Endothelial cell of umbilical vein (primary cell): ENCODE results near the gene PFKP. TPM values are rescaled to one million over a fixed set of nuclear protein-coding genes. Genes with fewer than 3 reads are reported as not detected.

ENCODE experiments used
- BruUV-seq: library from RNA; stranded (reverse); fragments of 400-500 nt; replicated peaks from 2 replicates; lab custom pipeline; 2021; lab: Mats Ljungman, UMichigan
- CTCF ChIA-PET: fragments of 300-600, 350-600 bp; sonication (Branson Sonifier 250); formaldehyde crosslinking; loops from one replicate; lab custom pipeline; 2021; ENCODE audit warnings: antibody characterized with exemption, inconsistent platforms; lab: Charles Lee
- POLR2A ChIA-PET: fragments of 300-600, 350-600 bp; sonication (Branson Sonifier 250); formaldehyde crosslinking; loops from one replicate; lab custom pipeline; 2021; ENCODE audit warnings: antibody characterized with exemption, inconsistent platforms; lab: Charles Lee
- DNase-seq: peaks from one replicate; pipeline ENCODE4 v3.0.0-alpha.2; 2011; ENCODE audit warnings: low read depth, low spot score
- FAIRE-seq: peaks from 2 replicates; lab custom pipeline; 2011; peaks lifted over from hg19 to GRCh38; lab: Jason Lieb, UNC
- H2AFZ ChIP-seq: 2 replicates; pipeline ENCODE4 v1.6.0; 2012; ENCODE audit warnings: low read depth, low read length, control low read depth, inconsistent platforms
- H3K27ac ChIP-seq: 2 replicates; pipeline ENCODE4 v1.5.1; 2011; ENCODE audit warnings: low read depth, mild to moderate bottlenecking, control low read depth, low read length, moderate library complexity; ENCODE audit not compliant: insufficient read depth
- H3K27me3 ChIP-seq, 2 experiments: 2 replicates each; pipeline versions ENCODE4 v1.6.0 to v1.6.1; 2011; ENCODE audit warnings: low read length in 2 of 2, mixed read lengths in 1 of 2; ENCODE audit not compliant: control insufficient read depth in 2 of 2, insufficient read depth in 2 of 2
- H3K36me3 ChIP-seq, 2 experiments: 2 replicates in 1 of 2; 3 replicates in 1 of 2; pipeline ENCODE4 v1.5.1; 2011; ENCODE audit warnings: low read length in 2 of 2, mild to moderate bottlenecking in 1 of 2, moderate library complexity in 1 of 2; ENCODE audit not compliant: control insufficient read depth in 2 of 2, insufficient read depth in 2 of 2; ENCODE audit errors: extremely low read depth in 1 of 2
- H3K4me1 ChIP-seq: 3 replicates; pipeline ENCODE4 v1.5.1; 2011; ENCODE audit warnings: mild to moderate bottlenecking, low read length; ENCODE audit not compliant: control insufficient read depth, insufficient read depth; ENCODE audit errors: extremely low read depth
- H3K4me2 ChIP-seq: 2 replicates; pipeline ENCODE4 v1.6.1; 2011; ENCODE audit warnings: low read length, control low read depth, mixed read lengths; ENCODE audit not compliant: insufficient read depth
- H3K4me3 ChIP-seq, 3 experiments: fragments of 200-600 bp in 1 of 3; sonication (generic), shearing (Covaris generic) in 1 of 3; replicated peaks in 1 of 3; 2 replicates each; pipeline ENCODE4 v1.5.1; 2011 to 2016; ENCODE audit warnings: control low read depth in 3 of 3, low read length in 3 of 3, mild to moderate bottlenecking in 2 of 3, inconsistent platforms in 1 of 3, low read depth in 1 of 3, moderate library complexity in 1 of 3; ENCODE audit not compliant: insufficient read depth in 1 of 3
- H3K79me2 ChIP-seq: 2 replicates; pipeline ENCODE4 v1.6.0; 2012; ENCODE audit warnings: low read length, inconsistent platforms; ENCODE audit not compliant: control insufficient read depth, insufficient read depth
- H3K9ac ChIP-seq: replicated peaks from 2 replicates; pipeline ENCODE3; 2011; ENCODE audit warnings: low read length, control low read depth; ENCODE audit not compliant: insufficient read depth; ENCODE audit errors: extremely low read depth
- H3K9me1 ChIP-seq: replicated peaks from 3 replicates; pipeline ENCODE4 v1.6.0; 2011; ENCODE audit warnings: mild to moderate bottlenecking, low read length; ENCODE audit not compliant: control insufficient read depth, insufficient read depth; ENCODE audit errors: extremely low read depth
- H3K9me3 ChIP-seq: replicated peaks from 2 replicates; pipeline ENCODE4 v1.5.1; 2012; ENCODE audit warnings: low read length, inconsistent platforms; ENCODE audit not compliant: control insufficient read depth, insufficient read depth
- H4K20me1 ChIP-seq: replicated peaks from 2 replicates; pipeline ENCODE3; 2011; ENCODE audit warnings: mild to moderate bottlenecking, low read length; ENCODE audit not compliant: control insufficient read depth, insufficient read depth; ENCODE audit errors: extremely low read depth
- EZH2 ChIP-seq: IDR thresholded peaks from 2 replicates; pipeline ENCODE4 v1.6.1; 2012; ENCODE audit warnings: borderline replicate concordance, low read depth, mild to moderate bottlenecking, moderate library complexity, low read length, inconsistent platforms; ENCODE audit not compliant: severe bottlenecking
- FOS ChIP-seq: IDR thresholded peaks from 2 replicates; pipeline ENCODE4 v1.6.1; 2011; ENCODE audit warnings: mild to moderate bottlenecking, low read length, moderate library complexity, borderline replicate concordance; ENCODE audit not compliant: insufficient read depth
- GATA2 ChIP-seq: IDR thresholded peaks from 2 replicates; pipeline ENCODE4 v1.7.0; 2011; ENCODE audit warnings: low read depth, mild to moderate bottlenecking, moderate library complexity, mixed read lengths, low read length; ENCODE audit not compliant: insufficient read length, insufficient read depth
- JUN ChIP-seq: IDR thresholded peaks from 2 replicates; pipeline ENCODE4 v1.6.1; 2011; ENCODE audit warnings: borderline replicate concordance, low read depth; ENCODE audit not compliant: insufficient read length, insufficient read depth
- MYC ChIP-seq: IDR thresholded peaks from one replicate; pipeline ENCODE4 v1.6.1; 2011; ENCODE audit warnings: mild to moderate bottlenecking, low read depth, low read length
- POLR2A ChIP-seq: IDR thresholded peaks from 2 replicates; pipeline ENCODE4 v1.6.1; 2012; ENCODE audit warnings: low read depth, mild to moderate bottlenecking, control low read depth, low read length
- POLR2AphosphoS5 ChIP-seq: IDR thresholded peaks from 2 replicates; pipeline ENCODE4 v1.6.1; 2012; ENCODE audit warnings: low read depth, mild to moderate bottlenecking, control low read depth, low read length, moderate library complexity; ENCODE audit not compliant: insufficient read depth
- dilution Hi-C: fragments of 300-500 bp; cut with MboI; formaldehyde crosslinking; loops from one replicate; pipeline ENCODE4 v1.15.0; 2019; ENCODE audit warnings: low sequenced_read_pairs; ENCODE audit not compliant: extremely low pct_ligation_motif_present
- intact Hi-C: fragments of 100-400 bp; cut with micrococcal nuclease; formaldehyde crosslinking; loops from one replicate; pipeline ENCODE4 v1.10.0; 2022
- polyA plus RNA-seq, 4 experiments: library from polyadenylated mRNA; depleted of rRNA in 3 of 4; stranded (reverse) in 3 of 4; unstranded in 1 of 4; fragments of >200 nt; gene quantifications; 2 replicates each; pipeline versions ENCODE4 v1.2.1 to v1.2.3, GENCODE V29; 2011 to 2012; ENCODE audit warnings: missing spikeins in 1 of 4
- total RNA-seq: library from RNA; stranded (reverse); gene quantifications from 2 replicates; pipeline ENCODE4 v1.2.3, GENCODE V29; 2021
- TF ChIP-seq, protein P1 (sequence below), 2 donors: IDR thresholded peaks; 1 replicate in 1 of 2; 2 replicates in 1 of 2; pipeline ENCODE4 v1.5.1; 2011; ENCODE audit warnings: low read length in 2 of 2, mild to moderate bottlenecking in 2 of 2, moderate library complexity in 2 of 2, control low read depth in 1 of 2, inconsistent platforms in 1 of 2, low read depth in 1 of 2; ENCODE audit not compliant: insufficient read depth in 1 of 2; ENCODE audit errors: extremely low read depth in 1 of 2
- TF ChIP-seq, protein P2 (sequence below): IDR thresholded peaks from 2 replicates; pipeline ENCODE4 v1.6.1; 2011; ENCODE audit not compliant: insufficient read depth, insufficient read length

Gene PFKP
- total and polyA plus RNA-seq, 2 donors (not counting 3 experiments of a cell fraction or from before 2014, with no cell fraction given) = 185 to 359 TPM

DNA sequence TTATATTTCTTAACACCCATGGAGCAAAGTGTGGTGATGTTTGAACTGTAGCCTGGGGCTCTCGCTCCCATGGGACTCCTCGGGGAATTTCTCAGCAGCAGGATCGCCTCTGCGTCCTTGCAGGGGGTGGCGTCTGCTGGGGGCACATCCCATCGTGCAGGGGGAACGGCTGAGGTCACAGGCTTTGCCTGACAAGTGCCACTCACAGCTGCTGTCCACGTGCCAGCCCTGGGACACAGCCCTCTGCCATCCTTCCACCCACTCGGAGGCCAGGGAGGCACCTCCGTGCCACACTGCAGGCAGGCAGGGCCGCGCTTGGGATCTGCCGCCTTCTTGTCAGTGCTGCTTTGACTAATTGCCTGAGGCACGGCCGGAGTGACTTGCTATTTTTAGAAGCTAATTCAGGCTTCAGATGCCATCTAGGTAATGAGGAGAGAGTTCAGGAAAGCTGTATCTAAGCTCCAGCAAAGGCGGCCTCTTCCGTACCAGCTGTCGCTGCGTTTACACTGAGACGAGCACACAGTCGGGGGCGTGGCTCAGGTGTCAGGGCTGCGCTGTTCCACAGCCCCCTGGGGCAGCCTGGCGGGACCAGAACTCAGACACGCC, 59.5 kb downstream of the PFKP start:
- POLR2A ChIA-PET = no interaction called here
- Histone ChIP-seq H3K4me1 (peaks cover 4% of the 10 kb centered on the region), H4K20me1 (no peaks in the 10 kb centered on the region), H3K9ac (no peak overlapping the region), H3K9me1 (no peaks in the 10 kb centered on the region), H3K27me3 (no peaks in the 10 kb centered on the region), H3K4me2 (no peak overlapping the region), H3K79me2 (peaks cover 23% of the 10 kb centered on the region), H3K36me3 (peaks cover 20 to 59% of the 10 kb centered on the region in 2 experiments), H3K4me3 (no peak overlapping the region), H2AFZ (no peak overlapping the region), H3K27ac (no peak overlapping the region), H3K9me3 (no peaks in the 10 kb centered on the region)
- FAIRE-seq = no peak
- dilution Hi-C loops (no loop called here), intact Hi-C loops (no loop called here)
- no peak for DNase-seq
- no peak for TF ChIP-seq GATA2
- no peak for TF ChIP-seq POLR2A
- TF ChIP-seq, protein P1, sequence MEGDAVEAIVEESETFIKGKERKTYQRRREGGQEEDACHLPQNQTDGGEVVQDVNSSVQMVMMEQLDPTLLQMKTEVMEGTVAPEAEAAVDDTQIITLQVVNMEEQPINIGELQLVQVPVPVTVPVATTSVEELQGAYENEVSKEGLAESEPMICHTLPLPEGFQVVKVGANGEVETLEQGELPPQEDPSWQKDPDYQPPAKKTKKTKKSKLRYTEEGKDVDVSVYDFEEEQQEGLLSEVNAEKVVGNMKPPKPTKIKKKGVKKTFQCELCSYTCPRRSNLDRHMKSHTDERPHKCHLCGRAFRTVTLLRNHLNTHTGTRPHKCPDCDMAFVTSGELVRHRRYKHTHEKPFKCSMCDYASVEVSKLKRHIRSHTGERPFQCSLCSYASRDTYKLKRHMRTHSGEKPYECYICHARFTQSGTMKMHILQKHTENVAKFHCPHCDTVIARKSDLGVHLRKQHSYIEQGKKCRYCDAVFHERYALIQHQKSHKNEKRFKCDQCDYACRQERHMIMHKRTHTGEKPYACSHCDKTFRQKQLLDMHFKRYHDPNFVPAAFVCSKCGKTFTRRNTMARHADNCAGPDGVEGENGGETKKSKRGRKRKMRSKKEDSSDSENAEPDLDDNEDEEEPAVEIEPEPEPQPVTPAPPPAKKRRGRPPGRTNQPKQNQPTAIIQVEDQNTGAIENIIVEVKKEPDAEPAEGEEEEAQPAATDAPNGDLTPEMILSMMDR (IDR thresholded peaks at IDR 0.05; ENCODE audit: extremely low read depth in 1 of 2, insufficient read depth in 1 of 2, low read depth in 1 of 2, low read length in 2 of 2) = no peak
- no peak for TF ChIP-seq EZH2
- no peak for TF ChIP-seq FOS
- TF ChIP-seq MYC = no peak
- TF ChIP-seq, protein P2, sequence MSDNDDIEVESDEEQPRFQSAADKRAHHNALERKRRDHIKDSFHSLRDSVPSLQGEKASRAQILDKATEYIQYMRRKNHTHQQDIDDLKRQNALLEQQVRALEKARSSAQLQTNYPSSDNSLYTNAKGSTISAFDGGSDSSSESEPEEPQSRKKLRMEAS = no peak
- no peak for TF ChIP-seq POLR2AphosphoS5
- no peak for TF ChIP-seq JUN
- no TSS peak for BruUV-seq
- CTCF ChIA-PET = no interaction called here
